Ascending aorta (tissue), 2 donors: ENCODE results near the gene HSH2D. TPM values are rescaled to one million over a fixed set of nuclear protein-coding genes. Genes with fewer than 3 reads are reported as not detected.

Experiments used
- DNase-seq, 2 donors: peaks; one replicate each; pipeline ENCODE4 v3.0.0-alpha.2; 2019; ENCODE audit warnings: low spot score in 2 of 2
- H3K27ac ChIP-seq, 2 donors: fragments of 200-600 bp; sonication (generic); one replicate each; pipeline ENCODE4 v1.5.1; 2016 to 2017; ENCODE audit warnings: mild to moderate bottlenecking in 1 of 2
- H3K27me3 ChIP-seq: fragments of 200-600 bp; sonication (generic); one replicate; pipeline ENCODE4 v1.5.1; 2017
- H3K36me3 ChIP-seq, 2 donors: fragments of 200-600 bp; sonication (generic); one replicate each; pipeline ENCODE4 v1.5.1; 2016
- H3K4me1 ChIP-seq, 2 donors: fragments of 200-600 bp; sonication (generic); one replicate each; pipeline ENCODE4 v1.5.1; 2016 to 2017; ENCODE audit warnings: mild to moderate bottlenecking in 1 of 2
- H3K4me3 ChIP-seq, 2 donors: fragments of 200-600 bp; sonication (generic); one replicate each; pipeline ENCODE4 v1.5.1; 2016 to 2017; ENCODE audit warnings: mild to moderate bottlenecking in 1 of 2
- H3K9me3 ChIP-seq, 2 donors: fragments of 200-600 bp; sonication (generic); one replicate each; pipeline ENCODE4 v1.5.1; 2016
- CTCF ChIP-seq, 3 experiments: fragments of 200-600 bp in 2 of 3; fragments of 450-650 bp in 1 of 3; sonication (generic) in 2 of 3; IDR thresholded peaks; one replicate each; pipeline ENCODE4 v1.5.1; 2016 to 2019; ENCODE audit warnings: antibody characterized with exemption in 3 of 3, mild to moderate bottlenecking in 1 of 3, moderate library complexity in 1 of 3
- intact Hi-C: fragments of 100-400 bp; cut with DNase I; formaldehyde crosslinking; loops from one replicate; pipeline ENCODE4 v1.15.1; 2023
- total RNA-seq: library from RNA; depleted of rRNA; stranded (reverse); fragments of >200 nt; gene quantifications from one replicate; pipeline ENCODE4 v1.1.0, GENCODE V29; 2016

HSH2D gene
- total RNA-seq, 1 donor from 2014 or later: not detected

- Histone ChIP-seq H3K36me3 (no peaks in the 10 kb centered on the region), H3K27me3 (no peaks in the 10 kb centered on the region), H3K4me1 (no peaks in the 10 kb centered on the region), H3K9me3 (no peaks in the 10 kb centered on the region), H3K4me3 (no peak overlapping the region), H3K27ac (no peak overlapping the region)
- no peak for DNase-seq
- TF ChIP-seq CTCF (IDR thresholded peaks at IDR 0.05): no peak
- intact Hi-C loops: no loop called here
Measured at GRCh38 chr19:16160943-16161560, 17.6 kb downstream of the HSH2D start.

DNA sequence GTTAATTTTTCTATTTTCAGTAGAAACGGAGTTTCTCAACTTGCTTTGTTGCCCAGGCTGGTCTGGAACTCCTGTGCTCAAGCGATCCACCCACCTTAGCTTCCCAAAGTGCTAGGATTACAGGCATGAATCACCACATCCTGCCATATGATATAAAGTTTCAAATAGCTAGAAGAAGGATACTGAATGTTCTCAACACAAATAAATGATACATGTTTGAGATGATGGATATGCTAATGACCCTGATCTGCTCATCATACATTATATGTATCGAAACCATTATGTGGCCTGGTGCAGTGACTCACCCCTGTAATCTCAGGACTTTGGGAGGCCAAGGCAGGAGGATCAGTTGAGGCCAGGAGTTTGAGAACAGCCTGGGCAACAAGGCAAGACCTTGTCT lies 18.4 kb downstream of the HSH2D start:
- Histone ChIP-seq H3K36me3 (no peaks in the 10 kb centered on the region), H3K27me3 (no peaks in the 10 kb centered on the region), H3K9me3 (no peaks in the 10 kb centered on the region), H3K4me1 (no peaks in the 10 kb centered on the region), H3K27ac (no peak overlapping the region), H3K4me3 (no peak overlapping the region)
- intact Hi-C loops: no loop called here
- TF ChIP-seq CTCF (IDR thresholded peaks at IDR 0.05): no peak
- DNase-seq: no peak

- Histone ChIP-seq H3K4me3 (no peak overlapping the region), H3K27me3 (no peaks in the 10 kb centered on the region), H3K4me1 (no peaks in the 10 kb centered on the region), H3K9me3 (no peaks in the 10 kb centered on the region), H3K27ac (no peak overlapping the region), H3K36me3 (no peaks in the 10 kb centered on the region)
- DNase-seq: no peak
- intact Hi-C loops: no loop called here
- TF ChIP-seq CTCF (IDR thresholded peaks at IDR 0.05): no peak
Measured at GRCh38 chr19:16164222-16164890, 20.9 kb downstream of the HSH2D start.

- Histone ChIP-seq H3K36me3 (no peaks in the 10 kb centered on the region), H3K9me3 (no peaks in the 10 kb centered on the region), H3K27ac (no peak overlapping the region), H3K4me3 (no peak overlapping the region), H3K4me1 (no peaks in the 10 kb centered on the region), H3K27me3 (no peaks in the 10 kb centered on the region)
- intact Hi-C loops: no loop called here
- TF ChIP-seq CTCF (IDR thresholded peaks at IDR 0.05): no peak
- DNase-seq: no peak
Measured at GRCh38 chr19:16166417-16166816, 22.9 kb downstream of the HSH2D start.

GRCh38 chr19:16167055-16167454 lies 23.6 kb downstream of the HSH2D start:
- Histone ChIP-seq H3K27ac (no peak overlapping the region), H3K4me3 (no peak overlapping the region), H3K36me3 (no peaks in the 10 kb centered on the region), H3K27me3 (no peaks in the 10 kb centered on the region), H3K4me1 (no peaks in the 10 kb centered on the region), H3K9me3 (no peaks in the 10 kb centered on the region)
- no peak for DNase-seq
- intact Hi-C loops: no loop called here
- TF ChIP-seq CTCF (IDR thresholded peaks at IDR 0.05): no peak
